ENCODE data around the gene BRD3. TPM values are rescaled to one million over a fixed set of nuclear protein-coding genes. Genes with fewer than 3 reads are reported as not detected.

Gene BRD3
- total RNA-seq, 1 experiment from 2014 or later = 40.7 TPM

DNA sequence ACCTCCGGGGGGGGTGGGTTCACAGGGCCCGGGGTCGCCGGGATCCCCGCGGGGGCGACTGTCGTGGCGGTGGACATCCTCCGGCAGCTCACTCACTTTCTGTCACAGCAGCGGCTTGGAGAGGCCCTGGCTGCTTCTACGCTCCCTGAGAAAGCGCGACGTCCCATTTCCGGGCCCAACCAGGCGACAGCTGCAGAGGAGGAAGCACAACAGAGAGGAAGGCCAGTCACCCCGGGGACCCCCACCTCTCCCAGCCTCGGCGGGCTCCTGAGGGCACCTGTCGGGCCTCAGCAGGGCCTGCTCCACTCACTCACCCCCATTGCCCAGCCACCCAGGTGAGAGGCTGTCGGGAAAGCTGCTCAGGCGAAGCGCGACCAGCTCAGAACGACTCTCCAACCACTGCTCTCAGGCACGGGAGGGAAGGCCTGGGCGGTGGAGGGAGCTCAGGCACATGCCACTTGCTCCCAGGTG, 14.4 kb downstream of the BRD3 start:
- intact Hi-C loops (cut with micrococcal nuclease) = no loop called here
- Histone ChIP-seq H3K27me3 (ENCODE audit: insufficient read depth, low read length) (no peaks in the 10 kb centered on the region), H3K79me2 (ENCODE audit: insufficient read depth, low read length) (peaks cover 22% of the 10 kb centered on the region), H3K4me2 (ENCODE audit: low read length) (no peak overlapping the region), H2AFZ (ENCODE audit: low read depth, low read length, poor library complexity, severe bottlenecking) (no peak overlapping the region), H3K9me3 (ENCODE audit: control insufficient read depth in 1 of 2, insufficient read depth in 1 of 2, low read depth in 1 of 2, low read length in 2 of 2) (no peaks in the 10 kb centered on the region), H3K27ac (ENCODE audit: low read depth, low read length) (no peak overlapping the region), H3K4me1 (ENCODE audit: control insufficient read depth in 1 of 2, insufficient read depth in 2 of 2, low read length in 2 of 2) (peaks cover 4 to 18% of the 10 kb centered on the region in 2 experiments; a peak in 3 of 4 replicates), H4K20me1 (ENCODE audit: insufficient read depth) (no peaks in the 10 kb centered on the region), H3K4me3 (replicated peaks in 1 of 2; ENCODE audit: low read depth in 1 of 2, low read length in 2 of 2) (no peak overlapping the region), H3K36me3 (ENCODE audit: control insufficient read depth in 1 of 2, insufficient read depth in 2 of 2, low read length in 2 of 2) (peaks cover 6 to 7% of the 10 kb centered on the region in 2 experiments; a peak in 2 of 4 replicates), H3K9me2 (ENCODE audit: insufficient read depth) (no peaks in the 10 kb centered on the region), H3K9ac (ENCODE audit: low read length) (no peak overlapping the region)
- ChIA-PET POLR2A (no interaction called here), RAD21 (ENCODE audit: low non-redundant PET in 1 of 2, low total read pairs in 2 of 2, uncharacterized antibody in 2 of 2, unreplicated experiment in 2 of 2) (no interaction called here), CTCF (no interaction called here)
- DNase-seq (ENCODE audit: low read depth, low spot score) (no peak), ATAC-seq (no peak)
- no TSS peak for BruUV-seq (replicated peaks)
- TF ChIP-seq ZFX (IDR thresholded peaks at IDR 0.05) (no peak), EZH2phosphoT487 (IDR thresholded peaks at IDR 0.05; ENCODE audit: borderline replicate concordance) (no peak), RAD21 (IDR thresholded peaks at IDR 0.05; ENCODE audit: low read depth) (no peak), SIN3A (IDR thresholded peaks at IDR 0.05; ENCODE audit: low read depth) (no peak), YY1 (IDR thresholded peaks at IDR 0.05; ENCODE audit: extremely low read depth, insufficient replicate concordance, low read depth, low read length) (no peak), CEBPB (IDR thresholded peaks at IDR 0.05; ENCODE audit: low read depth) (no peak), FOSL1 (IDR thresholded peaks at IDR 0.05; ENCODE audit: low read depth) (no peak), EGR1 (IDR thresholded peaks at IDR 0.05; ENCODE audit: low read depth) (no peak), SP1 (IDR thresholded peaks at IDR 0.05; ENCODE audit: low read depth) (no peak)
- TF ChIP-seq, protein P1, sequence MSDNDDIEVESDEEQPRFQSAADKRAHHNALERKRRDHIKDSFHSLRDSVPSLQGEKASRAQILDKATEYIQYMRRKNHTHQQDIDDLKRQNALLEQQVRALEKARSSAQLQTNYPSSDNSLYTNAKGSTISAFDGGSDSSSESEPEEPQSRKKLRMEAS (IDR thresholded peaks at IDR 0.05) = no peak
- TF ChIP-seq, protein P2, sequence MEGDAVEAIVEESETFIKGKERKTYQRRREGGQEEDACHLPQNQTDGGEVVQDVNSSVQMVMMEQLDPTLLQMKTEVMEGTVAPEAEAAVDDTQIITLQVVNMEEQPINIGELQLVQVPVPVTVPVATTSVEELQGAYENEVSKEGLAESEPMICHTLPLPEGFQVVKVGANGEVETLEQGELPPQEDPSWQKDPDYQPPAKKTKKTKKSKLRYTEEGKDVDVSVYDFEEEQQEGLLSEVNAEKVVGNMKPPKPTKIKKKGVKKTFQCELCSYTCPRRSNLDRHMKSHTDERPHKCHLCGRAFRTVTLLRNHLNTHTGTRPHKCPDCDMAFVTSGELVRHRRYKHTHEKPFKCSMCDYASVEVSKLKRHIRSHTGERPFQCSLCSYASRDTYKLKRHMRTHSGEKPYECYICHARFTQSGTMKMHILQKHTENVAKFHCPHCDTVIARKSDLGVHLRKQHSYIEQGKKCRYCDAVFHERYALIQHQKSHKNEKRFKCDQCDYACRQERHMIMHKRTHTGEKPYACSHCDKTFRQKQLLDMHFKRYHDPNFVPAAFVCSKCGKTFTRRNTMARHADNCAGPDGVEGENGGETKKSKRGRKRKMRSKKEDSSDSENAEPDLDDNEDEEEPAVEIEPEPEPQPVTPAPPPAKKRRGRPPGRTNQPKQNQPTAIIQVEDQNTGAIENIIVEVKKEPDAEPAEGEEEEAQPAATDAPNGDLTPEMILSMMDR (IDR thresholded peaks at IDR 0.05 in 2 of 3, conservative IDR thresholded peaks at IDR 0.05 in 1 of 3; ENCODE audit: borderline replicate concordance in 1 of 3, insufficient read depth in 1 of 3, low read depth in 2 of 3, low read length in 2 of 3) = no peak
- TF ChIP-seq, protein P3, sequence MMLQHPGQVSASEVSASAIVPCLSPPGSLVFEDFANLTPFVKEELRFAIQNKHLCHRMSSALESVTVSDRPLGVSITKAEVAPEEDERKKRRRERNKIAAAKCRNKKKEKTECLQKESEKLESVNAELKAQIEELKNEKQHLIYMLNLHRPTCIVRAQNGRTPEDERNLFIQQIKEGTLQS (IDR thresholded peaks at IDR 0.05) = no peak

Measured in HCT116 (cell line).